ENCODE results near the gene TP53RK.

DNA sequence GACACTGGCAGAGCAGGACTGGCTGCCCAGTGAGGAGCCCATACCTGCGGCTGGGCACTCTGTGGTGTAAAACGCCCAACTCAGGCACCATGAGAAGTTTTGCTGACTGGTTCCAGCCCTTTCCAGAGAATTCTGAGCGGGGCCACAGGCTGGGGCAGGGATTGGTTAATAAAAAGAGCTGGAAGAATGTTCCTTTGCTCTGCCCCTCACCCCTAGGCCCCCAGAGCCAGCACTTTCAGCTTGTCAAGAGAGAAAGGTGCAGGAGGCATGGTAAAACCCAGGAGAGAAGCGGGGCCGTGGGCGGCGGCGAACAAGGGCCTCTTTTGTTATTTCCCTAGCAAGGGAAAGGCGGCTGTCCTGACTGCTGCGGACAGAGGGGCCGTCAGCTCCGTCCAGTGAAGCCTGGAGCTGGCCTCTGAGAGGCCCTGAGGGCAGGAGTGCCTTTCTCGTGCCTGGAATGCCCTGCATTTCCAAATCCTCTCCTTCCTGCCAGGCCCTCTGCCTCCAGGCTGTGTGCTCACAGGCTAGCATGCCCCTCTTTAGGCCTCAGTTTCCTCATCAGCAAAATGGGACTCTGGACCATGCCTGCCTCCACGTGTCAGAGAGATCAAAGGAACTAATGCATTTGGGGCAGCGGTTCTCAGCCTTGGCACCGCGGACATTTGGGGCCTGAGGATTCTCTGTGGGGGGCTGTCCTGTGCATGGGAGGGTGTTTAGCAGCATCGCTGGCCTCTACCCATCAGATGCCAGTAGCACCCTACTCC, 50.9 kb downstream of the TP53RK start:
- TF ChIP-seq, protein P1, sequence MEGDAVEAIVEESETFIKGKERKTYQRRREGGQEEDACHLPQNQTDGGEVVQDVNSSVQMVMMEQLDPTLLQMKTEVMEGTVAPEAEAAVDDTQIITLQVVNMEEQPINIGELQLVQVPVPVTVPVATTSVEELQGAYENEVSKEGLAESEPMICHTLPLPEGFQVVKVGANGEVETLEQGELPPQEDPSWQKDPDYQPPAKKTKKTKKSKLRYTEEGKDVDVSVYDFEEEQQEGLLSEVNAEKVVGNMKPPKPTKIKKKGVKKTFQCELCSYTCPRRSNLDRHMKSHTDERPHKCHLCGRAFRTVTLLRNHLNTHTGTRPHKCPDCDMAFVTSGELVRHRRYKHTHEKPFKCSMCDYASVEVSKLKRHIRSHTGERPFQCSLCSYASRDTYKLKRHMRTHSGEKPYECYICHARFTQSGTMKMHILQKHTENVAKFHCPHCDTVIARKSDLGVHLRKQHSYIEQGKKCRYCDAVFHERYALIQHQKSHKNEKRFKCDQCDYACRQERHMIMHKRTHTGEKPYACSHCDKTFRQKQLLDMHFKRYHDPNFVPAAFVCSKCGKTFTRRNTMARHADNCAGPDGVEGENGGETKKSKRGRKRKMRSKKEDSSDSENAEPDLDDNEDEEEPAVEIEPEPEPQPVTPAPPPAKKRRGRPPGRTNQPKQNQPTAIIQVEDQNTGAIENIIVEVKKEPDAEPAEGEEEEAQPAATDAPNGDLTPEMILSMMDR (IDR thresholded peaks at IDR 0.05), result no peak
- no peak for TF ChIP-seq POLR2AphosphoS5 (IDR thresholded peaks at IDR 0.05)
